ENCODE results near the gene HBM.

DNA sequence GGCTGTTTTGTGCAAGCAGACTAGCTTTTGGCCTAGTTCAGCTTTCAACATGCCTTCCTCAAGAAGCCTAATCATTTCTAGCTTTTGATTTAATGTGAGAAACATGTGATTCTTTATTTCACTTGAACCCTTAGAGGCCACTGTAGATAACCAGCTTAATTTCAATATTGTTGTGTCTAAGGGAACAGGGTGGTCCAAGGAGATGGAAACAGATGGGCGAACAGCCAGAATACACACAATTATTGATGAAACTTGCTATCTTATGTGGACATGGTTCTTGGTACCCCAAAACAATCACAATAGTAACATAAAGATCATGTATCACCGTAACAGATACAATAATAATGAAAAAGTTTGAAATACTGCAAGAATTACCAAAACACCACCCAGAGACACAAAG lies 32.1 kb upstream of the HBM start:
- TF ChIP-seq, protein P1, sequence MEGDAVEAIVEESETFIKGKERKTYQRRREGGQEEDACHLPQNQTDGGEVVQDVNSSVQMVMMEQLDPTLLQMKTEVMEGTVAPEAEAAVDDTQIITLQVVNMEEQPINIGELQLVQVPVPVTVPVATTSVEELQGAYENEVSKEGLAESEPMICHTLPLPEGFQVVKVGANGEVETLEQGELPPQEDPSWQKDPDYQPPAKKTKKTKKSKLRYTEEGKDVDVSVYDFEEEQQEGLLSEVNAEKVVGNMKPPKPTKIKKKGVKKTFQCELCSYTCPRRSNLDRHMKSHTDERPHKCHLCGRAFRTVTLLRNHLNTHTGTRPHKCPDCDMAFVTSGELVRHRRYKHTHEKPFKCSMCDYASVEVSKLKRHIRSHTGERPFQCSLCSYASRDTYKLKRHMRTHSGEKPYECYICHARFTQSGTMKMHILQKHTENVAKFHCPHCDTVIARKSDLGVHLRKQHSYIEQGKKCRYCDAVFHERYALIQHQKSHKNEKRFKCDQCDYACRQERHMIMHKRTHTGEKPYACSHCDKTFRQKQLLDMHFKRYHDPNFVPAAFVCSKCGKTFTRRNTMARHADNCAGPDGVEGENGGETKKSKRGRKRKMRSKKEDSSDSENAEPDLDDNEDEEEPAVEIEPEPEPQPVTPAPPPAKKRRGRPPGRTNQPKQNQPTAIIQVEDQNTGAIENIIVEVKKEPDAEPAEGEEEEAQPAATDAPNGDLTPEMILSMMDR (IDR thresholded peaks at IDR 0.05; ENCODE audit: insufficient read depth, low read length, poor library complexity, severe bottlenecking) = no peak
- TF ChIP-seq EZH2phosphoT487 (conservative IDR thresholded peaks at IDR 0.05; ENCODE audit: low read length) = no peak
